K562 (cell line): Measurements from ENCODE around the gene KIFAP3. TPM values are rescaled to one million over a fixed set of nuclear protein-coding genes. Genes with fewer than 3 reads are reported as not detected.
A peak's percentile ranks its signal among the peaks of the same experiment; 100 is the strongest.

Experiments used
- ATAC-seq: fragments of 200-7000 bp; cut with Tn5 transposase; 3 replicates; pipeline ENCODE4 v1.9.1; 2020; ENCODE audit warnings: moderate library complexity
- BruUV-seq: library from RNA; stranded (reverse); fragments of 400-500 nt; replicated peaks from 2 replicates; lab custom pipeline; 2021; lab: Mats Ljungman, UMichigan
- CTCF ChIA-PET: fragments of 300-600 bp; formaldehyde crosslinking; extraction: SDS; loops from one replicate; lab custom pipeline; 2021; ENCODE audit warnings: low intra/inter-chr PET ratio; lab: Yijun Ruan, JAX
- POLR2A ChIA-PET: fragments of 300-600, 350-650 bp; sonication (Branson Sonifier 250); formaldehyde crosslinking; extraction: SDS; loops from one replicate; lab custom pipeline; 2021; ENCODE audit warnings: antibody characterized with exemption, inconsistent platforms; lab: Yijun Ruan, JAX
- DNase-seq, 4 experiments: peaks; one replicate each; pipeline versions ENCODE4 v3.0.0 to v3.0.0-alpha.2; 2011 to 2018; ENCODE audit warnings: low spot score in 3 of 4, mixed read lengths in 3 of 4; ENCODE audit errors: extremely low read depth in 1 of 4
- FAIRE-seq: peaks from 2 replicates; lab custom pipeline; 2011; peaks lifted over from hg19 to GRCh38; lab: Jason Lieb, UNC
- H2AFZ ChIP-seq: 2 replicates; pipeline ENCODE4 v1.6.0; 2011; ENCODE audit warnings: low read depth, low read length, control low read depth, inconsistent platforms
- H3K27ac ChIP-seq: fragments of 200-600 bp; 3 replicates; pipeline ENCODE4 v1.8.0; 2011; ENCODE audit warnings: low read depth, mild to moderate bottlenecking, control low read depth, inconsistent platforms, low read length, moderate library complexity, mixed read lengths; ENCODE audit errors: extremely low read depth
- H3K27me3 ChIP-seq, 2 experiments: fragments of 300-600 bp in 1 of 2; 2 replicates in 1 of 2; 3 replicates in 1 of 2; pipeline versions ENCODE4 v1.6.0 to v1.8.0; 2011; ENCODE audit warnings: inconsistent platforms in 2 of 2, low read length in 2 of 2, mild to moderate bottlenecking in 1 of 2, mixed read lengths in 1 of 2, moderate library complexity in 1 of 2; ENCODE audit not compliant: control insufficient read depth in 2 of 2, insufficient read depth in 2 of 2
- H3K36me3 ChIP-seq: fragments of 300-600 bp; 3 replicates; pipeline ENCODE4 v1.8.0; 2011; ENCODE audit warnings: mild to moderate bottlenecking, low read length, inconsistent platforms; ENCODE audit not compliant: control insufficient read depth, insufficient read depth
- H3K4me1 ChIP-seq, 2 experiments: fragments of 200-600 bp in 1 of 2; replicated peaks in 1 of 2; 2 replicates in 1 of 2; 3 replicates in 1 of 2; pipeline versions ENCODE4 v1.5.1 to v1.8.0; 2011; ENCODE audit warnings: inconsistent platforms in 2 of 2, low read length in 2 of 2, mild to moderate bottlenecking in 1 of 2, mixed read lengths in 1 of 2, moderate library complexity in 1 of 2; ENCODE audit not compliant: control insufficient read depth in 2 of 2, insufficient read depth in 2 of 2
- H3K4me2 ChIP-seq: 2 replicates; pipeline ENCODE4 v1.6.1; 2011; ENCODE audit warnings: low read length, control low read depth, inconsistent platforms, mixed read lengths; ENCODE audit not compliant: insufficient read depth
- H3K4me3 ChIP-seq: fragments of 200-600 bp; sonication (generic), shearing (Covaris generic); 2 replicates; pipeline ENCODE4 v1.5.1; 2016; ENCODE audit warnings: control low read depth, inconsistent platforms
- H3K79me2 ChIP-seq: fragments of 200-600 bp; 3 replicates; pipeline ENCODE4 v1.8.0; 2011; ENCODE audit warnings: low read length, inconsistent platforms; ENCODE audit not compliant: control insufficient read depth, insufficient read depth
- H3K9ac ChIP-seq, 2 experiments: 2 replicates each; pipeline versions ENCODE4 v1.6.0 to v1.6.1; 2011; ENCODE audit warnings: low read depth in 2 of 2, low read length in 2 of 2, control low read depth in 1 of 2, inconsistent platforms in 1 of 2, mild to moderate bottlenecking in 1 of 2, mixed read lengths in 1 of 2; ENCODE audit not compliant: insufficient read depth in 1 of 2
- H3K9me1 ChIP-seq: one replicate; pipeline ENCODE4 v1.6.0; 2011; ENCODE audit warnings: inconsistent platforms, mild to moderate bottlenecking, low read length, moderate library complexity; ENCODE audit not compliant: control insufficient read depth, insufficient read depth
- H3K9me3 ChIP-seq: replicated peaks from 2 replicates; pipeline ENCODE4 v1.5.1; 2011; ENCODE audit warnings: low read depth, low read length, inconsistent platforms; ENCODE audit not compliant: control insufficient read depth, insufficient read depth
- H4K20me1 ChIP-seq: replicated peaks from 2 replicates; pipeline ENCODE4 v1.6.1; 2011; ENCODE audit warnings: low read length, inconsistent platforms, mixed read lengths; ENCODE audit not compliant: control insufficient read depth, insufficient read depth
- IRF1 ChIP-seq: sonication (generic); formaldehyde crosslinking; IDR thresholded peaks from 2 replicates; pipeline ENCODE4 v1.8.0; 2022; ENCODE audit warnings: missing genetic modification reagents, mild to moderate bottlenecking, borderline replicate concordance
- NFRKB ChIP-seq: fragments of 450-650 bp; IDR thresholded peaks from 2 replicates; pipeline ENCODE4 v1.6.1; 2016; ENCODE audit warnings: low read depth
- SMAD4 ChIP-seq: fragments of 250-450 bp; sonication (Bioruptor Pico); conservative IDR thresholded peaks from 2 replicates; pipeline ENCODE4 v1.8.0; 2021; ENCODE audit warnings: inconsistent platforms, mild to moderate bottlenecking, moderate library complexity
- ZNF518B ChIP-seq: fragments of 250-450 bp; sonication (Bioruptor Pico); IDR thresholded peaks from 2 replicates; pipeline ENCODE4 v1.5.0; 2021; ENCODE audit warnings: mild to moderate bottlenecking, moderate library complexity
- WGBS: fragments of 100-300 bp; shearing (Covaris generic); methylation state at CpG from one replicate; pipeline ENCODE4 v1.1.6; 2016; ENCODE audit warnings: low coverage, mixed read lengths; ENCODE audit not compliant: insufficient coverage; ENCODE audit errors: missing lambda C conversion rate; 5-methylcytosine and 5-hydroxymethylcytosine counted together
- in situ Hi-C: fragments of 300-500 bp; cut with MboI; formaldehyde crosslinking; loops from 4 replicates; pipeline ENCODE4 v1.15.0; 2018; ENCODE audit warnings: inconsistent platforms, mixed read lengths
- intact Hi-C: fragments of 100-400 bp; cut with micrococcal nuclease; formaldehyde crosslinking; loops from 2 replicates; pipeline ENCODE4 v1.14.2; 2022
- polyA plus RNA-seq, 8 experiments: library from polyadenylated mRNA; depleted of rRNA in 4 of 8; stranded (reverse) in 5 of 8; unstranded in 3 of 8; fragments of >200 nt; fragmentation: Nextera tagmentation in 2 of 8; fragmentation: Illumina TruSeq in 1 of 8; extraction: Ambion mirVana in 2 of 8; extraction: Trizol in 1 of 8; gene quantifications; 2 replicates each; pipeline versions ENCODE4 v1.2.1 to v1.2.3, GENCODE V29; 2011 to 2014; ENCODE audit warnings: inconsistent platforms in 1 of 8, missing spikeins in 1 of 8
- total RNA-seq, 7 experiments: library from RNA; depleted of rRNA in 6 of 7; stranded (reverse); fragments of >200 nt in 6 of 7; fragmentation: Illumina TruSeq in 2 of 7; extraction: Trizol in 2 of 7; gene quantifications; 2 replicates each; pipeline versions ENCODE4 v1.2.1 to v1.2.3, GENCODE V29; 2011 to 2021; ENCODE audit warnings: low replicate concordance in 1 of 7

The KIFAP3 gene
- total and polyA plus RNA-seq, 9 of the 15 experiments (the other 6 are each of a cell fraction or from before 2014, with no cell fraction given): 8.8 to 17.5 (median 11.8) TPM

GRCh38 chr1:170073893-170074249, 624 bp downstream of the KIFAP3 start:
- FAIRE-seq: no peak
- POLR2A ChIA-PET: interaction anchor here (0.6 to 1.0 kb wide), 3 partner anchors 28 to 91 kb away, joined by 3 read pairs; no protein-coding TSS in a partner anchor
- intact Hi-C loops: loop anchor here (5.0 kb wide), 3 partner anchors 142 to 458 kb away; partner anchors contain the start of genes GORAB and SCYL3

More at GRCh38 chr1:170073893-170074249, 624 bp downstream of the KIFAP3 start:
- in situ Hi-C loops: no loop called here
- peak; percentile 14; the same call in 1 of the 2 replicates for TF ChIP-seq SMAD4 (CRISPR knock-in tag)
- TF ChIP-seq NFRKB: 0 out of 2 replicates have a peak, but pooled peaks have one; percentile 7
- no peak for TF ChIP-seq ZNF518B (CRISPR knock-in tag)
- 0 out of 2 replicates have a peak, but pooled peaks have one; percentile 46 for TF ChIP-seq IRF1 (CRISPR knock-in tag)
- TF ChIP-seq, all 486 proteins: peak for 3
- Histone ChIP-seq H3K4me1 (peaks cover 6% of the 10 kb centered on the region in 2 experiments; a peak in 4 of 5 replicates), H3K9ac (peak overlapping the region; percentile 67 to 86), H3K9me1 (no peaks in the 10 kb centered on the region), H3K9me3 (0 out of 2 replicates have a peak, but pooled peaks cover under 1% of the 10 kb centered on the region), H3K36me3 (no peaks in the 10 kb centered on the region), H2AFZ (peak overlapping the region; percentile 95), H3K79me2 (peaks cover 2% of the 10 kb centered on the region; the same call in 1 of the 3 replicates), H3K4me3 (peak overlapping the region; percentile 59), H4K20me1 (no peaks in the 10 kb centered on the region), H3K27me3 (no peaks in the 10 kb centered on the region), H3K4me2 (peak overlapping the region; percentile 91), H3K27ac (peak overlapping the region; percentile 54)
- BruUV-seq: TSS peak; percentile 65
- CTCF ChIA-PET: interaction anchor here (0.8 kb wide), 1 partner anchor 64 kb away, joined by 3 read pairs; no protein-coding TSS in a partner anchor
- ATAC-seq (peak; percentile 10), DNase-seq (no peak)
- WGBS: 5% methylated on average over 8 of the region's 8 CpGs
